ENCODE measurements around the gene CTNND2. TPM values are rescaled to one million over a fixed set of nuclear protein-coding genes. Genes with fewer than 3 reads are reported as not detected.

Gene CTNND2, protein sequence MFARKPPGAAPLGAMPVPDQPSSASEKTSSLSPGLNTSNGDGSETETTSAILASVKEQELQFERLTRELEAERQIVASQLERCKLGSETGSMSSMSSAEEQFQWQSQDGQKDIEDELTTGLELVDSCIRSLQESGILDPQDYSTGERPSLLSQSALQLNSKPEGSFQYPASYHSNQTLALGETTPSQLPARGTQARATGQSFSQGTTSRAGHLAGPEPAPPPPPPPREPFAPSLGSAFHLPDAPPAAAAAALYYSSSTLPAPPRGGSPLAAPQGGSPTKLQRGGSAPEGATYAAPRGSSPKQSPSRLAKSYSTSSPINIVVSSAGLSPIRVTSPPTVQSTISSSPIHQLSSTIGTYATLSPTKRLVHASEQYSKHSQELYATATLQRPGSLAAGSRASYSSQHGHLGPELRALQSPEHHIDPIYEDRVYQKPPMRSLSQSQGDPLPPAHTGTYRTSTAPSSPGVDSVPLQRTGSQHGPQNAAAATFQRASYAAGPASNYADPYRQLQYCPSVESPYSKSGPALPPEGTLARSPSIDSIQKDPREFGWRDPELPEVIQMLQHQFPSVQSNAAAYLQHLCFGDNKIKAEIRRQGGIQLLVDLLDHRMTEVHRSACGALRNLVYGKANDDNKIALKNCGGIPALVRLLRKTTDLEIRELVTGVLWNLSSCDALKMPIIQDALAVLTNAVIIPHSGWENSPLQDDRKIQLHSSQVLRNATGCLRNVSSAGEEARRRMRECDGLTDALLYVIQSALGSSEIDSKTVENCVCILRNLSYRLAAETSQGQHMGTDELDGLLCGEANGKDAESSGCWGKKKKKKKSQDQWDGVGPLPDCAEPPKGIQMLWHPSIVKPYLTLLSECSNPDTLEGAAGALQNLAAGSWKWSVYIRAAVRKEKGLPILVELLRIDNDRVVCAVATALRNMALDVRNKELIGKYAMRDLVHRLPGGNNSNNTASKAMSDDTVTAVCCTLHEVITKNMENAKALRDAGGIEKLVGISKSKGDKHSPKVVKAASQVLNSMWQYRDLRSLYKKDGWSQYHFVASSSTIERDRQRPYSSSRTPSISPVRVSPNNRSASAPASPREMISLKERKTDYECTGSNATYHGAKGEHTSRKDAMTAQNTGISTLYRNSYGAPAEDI (N-terminal part only)
- total RNA-seq (2014; rRNA removed; shearing (Covaris generic)) = not detected in 2 replicates

DNA sequence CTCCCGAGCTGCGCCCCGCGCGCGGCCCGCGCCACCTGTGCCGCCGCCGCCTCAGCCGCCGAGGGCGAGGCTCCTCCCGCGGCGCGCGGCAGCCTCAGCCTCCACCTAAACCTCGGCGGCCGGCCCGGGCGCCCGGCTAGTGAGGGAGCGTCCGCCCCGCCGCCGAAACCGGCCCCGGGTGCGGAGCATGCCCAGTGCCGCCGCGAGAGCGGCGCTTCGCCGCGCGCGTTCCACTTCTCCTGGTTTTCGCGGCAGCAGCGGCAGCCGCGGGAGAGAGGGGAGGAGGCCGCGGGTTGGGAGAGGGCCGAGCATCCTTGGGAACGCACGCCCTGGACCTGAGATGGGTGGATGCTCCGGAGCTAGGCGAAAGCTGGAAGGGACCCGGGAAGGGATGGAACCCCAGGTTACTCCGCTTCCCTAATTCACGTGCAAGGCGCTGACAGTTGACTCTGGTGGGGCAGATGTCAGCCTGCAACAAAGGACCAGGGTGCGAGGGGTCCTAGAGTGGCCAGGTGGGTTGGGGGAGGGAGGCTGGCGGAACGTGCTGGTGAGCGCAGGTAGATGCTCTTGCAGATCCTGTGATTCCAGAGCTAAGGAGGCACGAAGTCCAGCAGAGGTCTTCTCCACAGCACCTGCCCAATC, at the start of gene CTNND2:
CTNND2 (minus strand) TSS at position 182 of the 642 bp plus-strand sequence. CDS start 593 bp downstream, outside the sequence.
- DNase-seq (ENCODE audit: low spot score) = no peak

DNA sequence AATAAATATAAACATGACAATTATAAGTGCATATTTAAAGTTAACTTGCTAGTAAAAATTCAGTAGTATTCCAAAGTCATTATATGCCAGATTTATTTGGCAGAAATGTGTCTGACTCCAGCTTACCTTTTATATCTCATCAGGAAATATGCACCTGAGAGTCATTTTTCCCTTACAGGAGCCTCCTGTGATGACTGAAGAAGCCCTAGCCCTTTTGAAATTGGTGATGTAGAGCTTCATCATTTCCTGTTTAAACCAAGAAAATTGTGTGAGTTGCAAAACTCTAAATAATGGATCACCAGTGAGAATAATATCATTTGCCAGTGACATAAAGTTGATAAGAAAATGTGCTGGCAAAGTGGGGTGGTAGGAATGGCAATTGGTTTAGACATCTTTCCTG, 42.1 kb upstream of the CTNND2 start:
- DNase-seq (ENCODE audit: low spot score) = no peak

DNA sequence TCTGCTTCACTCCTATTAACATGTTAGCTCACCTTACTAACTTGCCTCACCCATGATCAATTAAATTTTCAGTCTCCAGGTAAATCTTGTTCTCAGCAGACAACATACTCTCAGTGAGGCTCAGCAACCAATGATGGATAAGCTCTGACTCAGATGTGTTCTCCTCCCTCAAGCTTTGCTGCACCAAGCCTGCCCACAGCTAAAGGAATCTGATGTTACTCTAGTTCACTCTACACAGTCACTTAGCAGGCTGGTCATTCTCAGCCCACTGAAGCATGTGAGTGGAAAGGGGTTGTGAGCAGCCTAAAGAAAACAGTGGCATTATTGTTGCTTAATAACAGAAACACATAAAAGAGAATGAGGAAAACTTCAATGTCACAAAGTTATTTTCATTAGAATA, 37.3 kb upstream of the CTNND2 start:
- DNase-seq (ENCODE audit: low spot score) = no peak

DNA sequence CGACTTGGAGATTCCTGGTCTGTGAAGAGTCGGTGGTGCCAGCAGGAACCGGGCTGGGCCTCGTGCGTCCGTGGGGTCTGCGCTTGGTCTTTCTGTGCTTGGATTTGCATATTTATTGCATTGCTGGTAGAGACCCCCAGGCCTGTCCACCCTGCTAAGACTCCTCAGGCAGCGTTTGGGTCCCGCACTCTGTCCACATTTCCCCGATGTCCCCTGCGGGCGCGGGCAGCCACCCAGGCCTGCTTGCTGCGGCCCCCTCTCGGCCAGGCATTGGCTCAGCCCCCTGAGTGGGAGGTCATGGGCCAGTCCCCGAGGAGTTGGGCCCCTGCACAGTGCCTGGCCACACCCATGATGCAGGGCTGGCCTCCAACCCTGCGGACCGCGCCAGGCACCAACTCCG, 27.4 kb upstream of the CTNND2 start:
- no peak for DNase-seq (ENCODE audit: low spot score)

DNA sequence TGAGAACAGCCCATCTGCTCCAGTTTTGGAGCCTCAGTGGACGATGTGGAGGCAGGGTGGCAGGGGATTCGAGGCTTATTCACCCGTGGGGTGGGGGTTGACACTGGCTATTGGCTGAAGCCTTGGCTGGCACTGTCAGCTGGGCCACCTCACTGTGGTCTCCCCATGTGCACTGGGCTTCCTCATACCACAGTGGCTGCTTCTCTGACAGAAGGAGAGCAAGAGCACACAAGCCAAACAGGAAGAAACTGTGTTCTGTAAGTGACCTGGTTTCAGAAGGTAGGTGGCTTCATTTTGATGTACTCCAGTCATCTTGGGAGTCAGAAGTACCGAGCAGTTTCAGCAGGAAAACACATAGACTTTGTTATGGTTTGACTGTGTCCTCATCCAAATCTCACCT, 24.7 kb upstream of the CTNND2 start:
- DNase-seq (ENCODE audit: low spot score) = no peak

DNA sequence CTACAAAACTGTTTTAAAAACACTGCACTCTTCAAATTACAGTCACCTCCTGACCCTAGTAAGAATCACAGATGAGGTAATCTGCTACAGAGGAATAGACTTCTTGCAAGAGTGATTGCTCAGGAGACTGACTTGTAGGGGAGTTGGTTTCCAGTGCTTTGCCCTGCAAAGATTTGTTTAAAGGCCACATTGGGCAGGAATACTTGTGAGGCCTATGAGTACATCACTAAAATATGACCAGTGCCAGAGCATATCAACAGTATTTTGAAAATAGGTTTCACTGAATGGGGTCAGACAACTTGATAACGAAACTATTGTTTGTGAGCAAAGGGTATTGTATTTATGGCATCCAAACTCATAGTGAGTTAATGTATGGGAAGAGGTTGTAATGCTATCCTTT, 21.5 kb upstream of the CTNND2 start:
- no peak for DNase-seq (ENCODE audit: low spot score)

DNA sequence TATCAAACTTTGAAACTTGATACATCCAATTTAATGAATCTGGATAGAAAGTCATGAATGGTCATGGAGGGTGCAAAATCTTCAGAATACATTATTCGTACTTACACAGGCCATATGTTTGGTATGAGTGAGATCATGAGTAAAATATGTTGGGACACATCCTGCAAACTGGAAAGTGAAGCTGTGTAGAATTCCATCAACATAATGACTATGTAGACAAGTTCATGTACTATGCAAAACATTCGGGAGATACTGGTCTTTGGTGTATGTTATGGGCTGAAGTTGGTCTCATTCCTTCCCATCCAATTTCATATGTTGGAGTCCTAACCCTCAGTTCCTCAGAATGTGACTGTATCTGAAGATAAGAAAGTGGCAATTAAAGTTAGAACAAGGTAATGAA, 18.1 kb upstream of the CTNND2 start:
- DNase-seq (ENCODE audit: low spot score) = no peak

DNA sequence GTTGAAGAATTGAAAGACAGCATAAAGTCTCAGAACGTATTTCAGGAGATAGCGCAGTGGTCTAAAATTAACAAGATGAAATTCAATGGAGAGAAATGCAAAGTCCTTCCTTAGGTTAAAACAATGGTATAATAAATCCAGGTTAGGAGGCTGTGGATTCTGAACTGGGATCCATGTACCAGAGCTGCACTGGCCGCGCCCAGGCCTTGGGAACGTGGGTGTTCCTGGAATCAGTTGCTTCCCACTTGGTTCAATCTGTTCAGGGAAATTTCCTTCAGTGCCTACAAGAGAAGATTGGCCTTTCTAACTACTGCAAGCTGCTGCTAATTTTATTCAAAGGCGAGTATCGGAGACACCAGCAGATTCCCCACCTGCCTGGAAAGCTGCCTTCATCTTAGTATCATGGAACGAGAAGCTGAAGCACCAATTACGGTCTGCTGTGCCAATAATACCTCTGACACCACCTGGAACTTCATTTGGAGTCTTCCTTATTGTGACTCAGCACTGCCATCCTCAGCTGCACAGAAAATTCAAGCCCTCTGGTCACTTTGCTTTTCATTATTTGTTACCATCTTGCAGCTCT, 14.3 kb upstream of the CTNND2 start:
- no peak for DNase-seq (ENCODE audit: low spot score)

DNA sequence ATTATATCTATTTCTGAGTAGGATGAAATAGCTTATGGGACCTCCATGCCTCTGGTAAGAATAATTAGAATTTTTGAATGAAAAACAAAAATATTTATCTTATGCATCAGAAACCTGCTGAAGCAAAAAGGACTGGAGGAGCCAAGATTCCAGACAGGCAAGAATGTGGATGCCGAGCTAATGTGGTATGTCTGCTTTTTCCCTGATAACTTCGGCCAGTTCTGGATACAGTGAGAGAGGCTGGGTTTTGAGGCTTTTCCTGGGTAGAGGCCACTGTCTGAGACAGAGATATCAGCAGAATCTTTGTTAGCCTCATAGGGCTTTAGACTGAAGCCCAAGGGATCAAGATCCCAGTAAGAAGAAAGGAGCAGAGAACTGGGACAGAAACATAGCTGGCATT, 5.2 kb upstream of the CTNND2 start:
- DNase-seq (ENCODE audit: low spot score) = no peak

DNA sequence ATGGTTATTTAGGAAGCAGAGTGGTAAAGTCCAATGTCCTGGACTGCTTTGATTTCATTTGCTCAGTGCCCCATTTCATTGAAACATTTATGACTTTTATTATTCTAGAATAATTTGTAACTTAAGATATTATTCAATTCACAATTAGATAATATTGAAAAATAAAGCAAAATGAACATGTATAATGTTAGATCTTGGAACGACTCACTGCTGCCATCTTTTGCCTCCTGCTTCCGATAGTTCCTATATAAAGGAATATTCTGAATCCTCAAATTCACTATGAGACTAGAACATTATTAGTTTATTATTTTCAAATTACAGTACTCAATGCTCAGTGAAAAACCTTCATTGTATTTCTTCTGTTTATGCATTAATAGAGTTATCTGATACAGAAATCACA, 2.3 kb upstream of the CTNND2 start:
- DNase-seq (ENCODE audit: low spot score) = no peak

DNA sequence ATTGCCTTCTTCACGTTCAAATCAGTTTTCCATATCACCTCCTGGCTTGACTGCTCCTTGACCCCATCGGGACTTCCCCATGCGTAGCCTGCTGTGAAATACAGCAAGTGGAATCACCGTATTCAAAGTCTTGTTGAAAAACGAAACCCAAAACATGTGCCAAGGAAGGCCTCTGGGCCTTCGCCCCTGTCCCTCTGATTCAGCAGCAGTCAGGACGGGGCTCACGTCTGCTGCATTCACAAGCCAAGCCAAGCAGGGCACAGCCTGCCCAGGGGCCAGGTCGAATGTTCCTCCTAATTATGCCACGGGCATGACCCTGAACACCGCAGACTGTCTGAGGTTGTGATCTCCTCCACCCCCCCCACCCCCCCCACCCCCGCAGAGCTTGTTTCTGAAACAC, 960 bp upstream of the CTNND2 start:
- DNase-seq (ENCODE audit: low spot score) = no peak

DNA sequence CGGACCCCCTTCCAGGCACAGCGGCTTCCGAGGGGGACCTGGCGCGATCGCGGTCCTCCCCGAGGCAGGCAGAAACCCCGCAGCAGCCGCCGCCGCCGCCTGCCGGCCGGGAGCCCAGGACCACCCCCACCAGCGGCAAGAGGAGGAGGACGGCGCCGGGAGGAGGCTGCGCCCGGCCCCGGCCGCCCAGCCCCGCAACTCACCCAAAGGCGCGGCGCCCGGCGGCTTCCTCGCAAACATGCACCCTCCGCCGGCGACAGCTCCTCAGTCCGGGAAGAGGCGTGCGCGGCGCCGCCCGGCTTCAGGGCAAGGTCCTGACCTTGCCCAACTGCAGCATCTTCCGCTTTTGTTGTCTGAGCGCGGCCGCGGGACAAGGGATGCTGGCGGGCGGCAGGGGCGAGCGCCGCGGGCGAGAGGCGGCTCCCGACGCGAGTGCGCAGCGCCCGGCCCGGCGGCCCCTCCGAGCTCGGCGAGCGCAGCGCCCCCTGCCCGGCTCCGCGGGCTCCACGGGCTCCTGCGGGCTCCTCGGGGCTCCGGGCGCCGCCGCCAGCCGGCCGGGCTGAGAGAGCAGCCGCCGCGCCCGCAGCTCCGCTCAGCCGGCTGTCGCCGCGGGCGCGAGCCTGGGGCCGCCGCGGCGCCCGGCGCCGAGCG, 507 bp downstream of the CTNND2 start:
- no peak for DNase-seq (ENCODE audit: low spot score)

DNA sequence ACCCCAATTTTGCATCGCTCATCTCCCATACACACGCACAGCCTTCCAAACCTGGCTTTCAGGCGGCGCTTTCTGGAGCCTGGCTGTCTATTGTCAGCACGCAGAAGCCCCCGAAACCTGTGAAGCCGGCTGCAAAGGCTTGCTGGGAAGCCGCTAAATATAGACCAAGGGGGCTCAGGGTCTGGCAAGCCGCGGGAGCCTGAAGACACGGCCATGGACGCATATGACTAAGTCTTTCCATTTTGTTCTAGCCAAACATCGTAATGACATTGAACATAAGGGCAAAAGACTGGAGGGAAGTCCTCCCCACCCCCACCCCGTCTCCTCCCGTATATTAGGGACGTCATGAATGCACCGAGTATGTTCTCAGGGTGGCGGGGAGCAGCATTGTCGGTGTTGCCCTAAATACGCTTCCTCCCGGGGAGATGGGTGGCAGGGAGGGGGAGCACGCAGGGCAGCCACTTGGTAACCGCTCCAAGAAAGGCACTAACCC, 1.1 kb downstream of the CTNND2 start:
- no peak for DNase-seq (ENCODE audit: low spot score)

DNA sequence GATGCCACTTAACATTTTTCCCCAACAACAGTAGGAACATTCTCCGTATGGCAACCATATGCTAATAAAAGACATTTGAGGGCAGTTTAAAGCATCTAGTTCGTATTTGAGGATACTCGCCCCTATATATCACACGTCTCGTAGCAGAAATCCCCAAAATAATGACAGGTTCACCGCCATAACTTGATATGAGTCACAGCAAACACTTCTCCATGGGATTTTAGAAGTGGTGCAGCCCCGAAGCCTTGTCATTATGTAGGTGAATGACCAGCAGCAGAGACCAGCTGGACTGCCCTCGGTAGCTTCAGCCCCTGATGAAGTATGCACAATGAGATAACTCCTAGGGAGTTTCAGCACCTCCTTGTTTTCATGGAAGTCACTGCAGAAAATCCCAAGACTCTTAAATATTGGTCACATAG, 2.0 kb downstream of the CTNND2 start:
- DNase-seq (ENCODE audit: low spot score) = no peak

DNA sequence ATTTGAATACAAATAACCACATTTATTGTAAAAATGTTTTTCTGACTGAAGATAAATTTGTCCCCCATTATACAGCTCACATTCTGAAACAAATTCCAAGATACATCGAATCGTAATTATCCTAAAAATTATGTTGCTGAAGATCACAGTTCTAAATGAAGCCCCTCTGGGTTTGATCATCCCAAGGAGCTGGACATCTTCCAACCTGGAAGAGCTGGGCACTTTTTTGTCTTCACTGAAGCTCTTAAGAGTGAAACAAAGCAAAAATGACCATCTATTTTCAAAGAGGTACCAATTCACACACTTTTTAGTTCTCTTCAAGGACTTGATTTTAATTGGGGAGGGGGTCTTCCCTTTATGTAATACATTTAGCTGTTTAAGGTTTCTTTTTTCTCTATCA, 5.5 kb downstream of the CTNND2 start:
- DNase-seq (ENCODE audit: low spot score) = no peak

DNA sequence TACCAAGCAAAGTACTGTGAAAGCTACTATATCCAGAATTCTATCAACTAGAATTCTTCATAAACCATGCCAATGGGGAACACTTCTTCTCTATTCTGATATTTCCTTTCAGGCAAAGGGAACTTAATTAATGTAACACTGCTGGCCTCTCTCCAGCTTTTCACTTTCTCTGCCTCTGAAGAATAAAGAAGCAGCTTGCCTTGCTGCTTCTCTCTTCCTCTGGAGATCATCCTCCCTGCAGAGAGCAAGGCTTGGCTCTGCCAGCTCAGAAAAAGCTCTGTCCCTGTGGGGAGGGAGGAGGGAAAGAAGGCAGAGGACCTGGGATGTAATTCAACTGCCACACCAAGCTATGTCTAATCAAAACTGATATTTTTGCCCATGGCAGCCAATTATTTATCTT, 6.5 kb downstream of the CTNND2 start:
- DNase-seq (ENCODE audit: low spot score) = no peak

DNA sequence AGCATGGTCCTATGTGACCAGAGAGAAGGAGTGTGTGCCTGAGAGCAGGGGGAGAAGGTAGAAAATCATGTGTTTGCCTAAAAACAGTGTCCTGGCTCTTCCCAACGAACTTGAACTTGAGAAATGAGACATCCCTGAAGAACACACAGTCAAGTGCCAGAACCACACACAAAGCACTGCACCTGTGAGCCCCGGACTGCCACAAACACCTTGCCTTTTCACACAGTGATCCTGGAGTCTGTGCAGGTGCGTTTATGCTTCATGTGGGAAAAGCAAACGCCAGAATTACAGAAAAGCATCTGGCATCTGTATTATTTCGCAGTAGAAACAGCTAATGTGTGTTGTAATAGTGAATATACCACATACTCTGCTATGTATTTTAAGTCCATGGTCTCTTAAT, 9.3 kb downstream of the CTNND2 start:
- no peak for DNase-seq (ENCODE audit: low spot score)

DNA sequence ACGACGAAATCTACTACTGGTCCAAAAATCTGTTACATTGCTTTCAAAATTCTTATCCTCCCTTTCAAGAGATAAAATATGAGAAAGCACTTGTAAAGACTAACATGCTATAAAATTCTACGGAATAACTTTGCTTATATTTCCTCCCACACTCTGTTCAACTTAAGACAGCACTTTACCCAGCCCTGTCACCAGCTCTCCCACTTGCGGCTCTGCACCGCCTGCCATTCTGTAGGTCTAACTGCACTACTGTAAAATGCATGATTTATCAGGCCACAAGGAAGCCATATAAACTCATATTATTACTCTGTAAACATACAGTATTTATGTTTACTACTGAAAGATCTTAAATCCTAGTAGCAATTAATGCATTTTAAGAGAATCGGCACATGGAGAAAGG, 11.4 kb downstream of the CTNND2 start:
- DNase-seq (ENCODE audit: low spot score) = no peak

DNA sequence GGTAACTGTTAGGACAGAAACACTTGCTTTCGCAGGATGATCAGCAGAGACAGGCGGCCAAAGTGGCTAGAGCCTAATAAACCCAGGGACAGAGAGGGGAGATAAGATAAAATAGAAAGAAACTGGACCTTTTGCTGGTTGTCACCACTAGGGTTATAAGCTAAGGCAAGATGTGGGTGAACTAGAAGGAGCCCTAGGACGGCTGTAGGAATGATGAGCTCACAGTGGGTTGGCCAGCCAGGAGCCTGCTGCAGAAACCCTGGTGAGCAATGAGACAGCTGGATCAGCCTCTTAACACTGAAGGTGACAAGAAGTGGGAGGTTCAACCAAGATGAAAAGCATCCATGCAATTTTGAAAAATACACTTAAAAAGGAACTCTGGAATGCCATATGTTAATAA, 13.5 kb downstream of the CTNND2 start:
- no peak for DNase-seq (ENCODE audit: low spot score)

DNA sequence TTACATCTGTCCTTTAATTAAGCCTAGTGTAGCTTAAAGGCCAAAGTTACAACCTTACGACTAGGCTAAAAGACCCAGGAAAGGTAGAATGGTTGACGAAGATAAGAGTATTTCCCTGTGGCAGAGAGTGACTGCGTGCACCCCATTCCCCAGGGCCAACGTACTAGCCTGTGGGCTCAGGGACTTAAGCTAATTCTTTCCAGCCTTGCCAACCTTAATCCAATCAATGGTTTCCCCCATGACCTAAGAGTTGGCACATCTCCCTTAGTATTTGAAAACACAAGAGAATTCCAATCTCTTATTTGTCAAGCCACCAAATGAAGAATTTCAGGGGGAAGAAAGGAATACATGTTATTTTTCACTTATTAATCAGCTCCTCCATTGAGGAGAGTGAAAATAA, 16.0 kb downstream of the CTNND2 start:
- DNase-seq (ENCODE audit: low spot score) = no peak

DNA sequence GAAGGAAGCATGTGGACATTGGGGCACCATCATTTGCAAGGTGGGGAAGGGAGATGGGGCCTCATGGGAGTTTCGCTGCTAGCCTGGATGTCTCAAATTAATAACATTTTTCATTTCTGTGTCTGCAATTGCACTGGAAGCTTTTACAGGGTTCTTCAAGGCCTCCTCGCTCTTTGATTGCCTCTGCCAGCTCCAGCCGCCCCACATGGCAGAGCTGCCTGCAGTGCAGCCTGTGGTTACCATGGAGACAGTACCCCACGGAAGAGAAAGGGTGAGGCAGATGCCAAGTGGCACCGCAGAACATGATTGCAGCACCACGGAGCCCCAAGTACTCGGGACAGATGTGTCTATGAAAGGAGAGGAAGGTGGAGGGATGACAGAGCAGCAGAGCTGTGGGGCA, 25.4 kb downstream of the CTNND2 start:
- no peak for DNase-seq (ENCODE audit: low spot score)
